HEK293 (cell line): Measurements from ENCODE around the gene ACADSB.

ENCODE experiments used
- HOXD13 ChIP-seq: sonication (generic); formaldehyde crosslinking; IDR thresholded peaks from 2 replicates; pipeline ENCODE4 v1.8.0; 2022; ENCODE audit warnings: missing genetic modification reagents, borderline replicate concordance
- IKZF3 ChIP-seq: fragments of 450-650 bp; IDR thresholded peaks from 2 replicates; pipeline ENCODE4 v1.5.0; 2018; ENCODE audit warnings: missing biosample characterization, mild to moderate bottlenecking, missing genetic modification characterization, moderate library complexity
- KLF1 ChIP-seq: fragments of 450-650 bp; formaldehyde crosslinking; IDR thresholded peaks from 2 replicates; pipeline ENCODE4 v1.5.1; 2016; ENCODE audit warnings: missing biosample characterization, missing genetic modification characterization
- KLF8 ChIP-seq: fragments of 450-650 bp; formaldehyde crosslinking; IDR thresholded peaks from 2 replicates; pipeline ENCODE4 v1.5.1; 2016; ENCODE audit warnings: missing biosample characterization, missing genetic modification characterization
- OVOL3 ChIP-seq: fragments of 450-650 bp; formaldehyde crosslinking; IDR thresholded peaks from 2 replicates; pipeline ENCODE4 v1.5.1; 2016; ENCODE audit warnings: missing biosample characterization, missing genetic modification characterization
- TCF7L2 ChIP-seq: IDR thresholded peaks from 2 replicates; pipeline ENCODE4 v1.6.1; 2011; ENCODE audit warnings: low read depth, mild to moderate bottlenecking, inconsistent platforms, low read length, moderate library complexity, borderline replicate concordance
- ZNF157 ChIP-seq: fragments of 450-650 bp; formaldehyde crosslinking; IDR thresholded peaks from 2 replicates; pipeline ENCODE4 v1.5.1; 2016; ENCODE audit warnings: missing biosample characterization, missing genetic modification characterization
- ZNF169 ChIP-seq: fragments of 450-650 bp; formaldehyde crosslinking; IDR thresholded peaks from 2 replicates; pipeline ENCODE4 v1.5.1; 2016; ENCODE audit warnings: missing biosample characterization, missing genetic modification characterization
- ZNF211 ChIP-seq: fragments of 450-650 bp; formaldehyde crosslinking; IDR thresholded peaks from 2 replicates; pipeline ENCODE4 v1.5.1; 2016; ENCODE audit warnings: low read depth, missing biosample characterization, missing genetic modification characterization
- ZNF239 ChIP-seq: fragments of 450-650 bp; formaldehyde crosslinking; IDR thresholded peaks from 2 replicates; pipeline ENCODE4 v1.5.1; 2016; ENCODE audit warnings: missing biosample characterization, missing genetic modification characterization
- ZNF274 ChIP-seq, 2 experiments: fragments of 200-500 bp in 1 of 2; fragments of 450-650 bp in 1 of 2; sonication (Bioruptor generic) in 1 of 2; formaldehyde crosslinking in 1 of 2; IDR thresholded peaks; 2 replicates each; pipeline versions ENCODE4 v1.5.1 to v1.6.1; 2014 to 2016; ENCODE audit warnings: borderline replicate concordance in 1 of 2, inconsistent platforms in 1 of 2, low read length in 1 of 2, missing biosample characterization in 1 of 2, missing genetic modification characterization in 1 of 2
- ZNF324 ChIP-seq: fragments of 450-650 bp; formaldehyde crosslinking; IDR thresholded peaks from 2 replicates; pipeline ENCODE4 v1.5.1; 2016; ENCODE audit warnings: missing biosample characterization, missing genetic modification characterization
- ZNF549 ChIP-seq: fragments of 450-650 bp; IDR thresholded peaks from 2 replicates; pipeline ENCODE4 v1.5.1; 2018; ENCODE audit warnings: missing biosample characterization, missing genetic modification characterization, mild to moderate bottlenecking, inconsistent platforms, moderate library complexity
- ZNF555 ChIP-seq: fragments of 450-650 bp; formaldehyde crosslinking; conservative IDR thresholded peaks from 2 replicates; pipeline ENCODE4 v1.5.1; 2017; ENCODE audit warnings: missing biosample characterization, mild to moderate bottlenecking, missing genetic modification characterization, inconsistent platforms
- ZNF600 ChIP-seq: fragments of 450-650 bp; formaldehyde crosslinking; IDR thresholded peaks from 2 replicates; pipeline ENCODE4 v1.5.1; 2016; ENCODE audit warnings: missing biosample characterization, missing genetic modification characterization
- ZNF623 ChIP-seq: fragments of 450-650 bp; formaldehyde crosslinking; IDR thresholded peaks from 2 replicates; pipeline ENCODE4 v1.5.1; 2016; ENCODE audit warnings: missing biosample characterization, missing genetic modification characterization
- ZNF658 ChIP-seq: fragments of 450-650 bp; formaldehyde crosslinking; IDR thresholded peaks from 2 replicates; pipeline ENCODE4; 2016; ENCODE audit warnings: missing biosample characterization, missing genetic modification characterization
- ZNF664 ChIP-seq: fragments of 450-650 bp; formaldehyde crosslinking; IDR thresholded peaks from 2 replicates; pipeline ENCODE4 v1.5.1; 2016; ENCODE audit warnings: missing biosample characterization, missing genetic modification characterization
- ZNF670 ChIP-seq: fragments of 450-650 bp; formaldehyde crosslinking; IDR thresholded peaks from 2 replicates; pipeline ENCODE4 v1.5.1; 2016; ENCODE audit warnings: missing biosample characterization, missing genetic modification characterization, low read depth
- ZNF701 ChIP-seq: fragments of 450-650 bp; formaldehyde crosslinking; IDR thresholded peaks from 2 replicates; pipeline ENCODE4 v1.5.1; 2016; ENCODE audit warnings: missing biosample characterization, missing genetic modification characterization
- ZNF747 ChIP-seq: fragments of 450-650 bp; formaldehyde crosslinking; IDR thresholded peaks from 2 replicates; pipeline ENCODE4 v1.5.1; 2016; ENCODE audit warnings: missing biosample characterization, missing genetic modification characterization
- ZNF768 ChIP-seq: fragments of 450-650 bp; formaldehyde crosslinking; IDR thresholded peaks from 2 replicates; pipeline ENCODE4 v1.5.1; 2018; ENCODE audit warnings: missing biosample characterization, mild to moderate bottlenecking, missing genetic modification characterization
- ZNF776 ChIP-seq: fragments of 450-650 bp; formaldehyde crosslinking; IDR thresholded peaks from 2 replicates; pipeline ENCODE4 v1.5.0; 2017; ENCODE audit warnings: missing biosample characterization, missing genetic modification characterization, borderline replicate concordance
- ZNF777 ChIP-seq: fragments of 450-650 bp; formaldehyde crosslinking; IDR thresholded peaks from 2 replicates; pipeline ENCODE4 v1.5.1; 2017; ENCODE audit warnings: missing biosample characterization, missing genetic modification characterization, borderline replicate concordance
- ZNF830 ChIP-seq: fragments of 450-650 bp; IDR thresholded peaks from 2 replicates; pipeline ENCODE4 v1.5.0; 2018; ENCODE audit warnings: missing biosample characterization, missing genetic modification characterization, low read depth, mild to moderate bottlenecking, moderate library complexity
- ZSCAN16 ChIP-seq: fragments of 450-650 bp; formaldehyde crosslinking; IDR thresholded peaks from 2 replicates; pipeline ENCODE4 v1.5.1; 2016; ENCODE audit warnings: missing biosample characterization, missing genetic modification characterization
- TF ChIP-seq, protein P1 (sequence below): fragments of 450-650 bp; formaldehyde crosslinking; conservative IDR thresholded peaks from 2 replicates; pipeline ENCODE4 v1.5.1; 2016; ENCODE audit warnings: low read depth, missing biosample characterization, missing genetic modification characterization
- TF ChIP-seq, protein P2 (sequence below): fragments of 450-650 bp; formaldehyde crosslinking; IDR thresholded peaks from 2 replicates; pipeline ENCODE4 v1.5.1; 2016; ENCODE audit warnings: missing biosample characterization, missing genetic modification characterization
- TF ChIP-seq, protein P3 (sequence below): fragments of 450-650 bp; formaldehyde crosslinking; IDR thresholded peaks from 2 replicates; pipeline ENCODE4 v1.5.1; 2016; ENCODE audit warnings: missing biosample characterization, missing genetic modification characterization
- TF ChIP-seq, protein P4 (sequence below): fragments of 450-650 bp; formaldehyde crosslinking; IDR thresholded peaks from 2 replicates; pipeline ENCODE4 v1.5.1; 2016; ENCODE audit warnings: missing biosample characterization, missing genetic modification characterization

The ACADSB gene

DNA sequence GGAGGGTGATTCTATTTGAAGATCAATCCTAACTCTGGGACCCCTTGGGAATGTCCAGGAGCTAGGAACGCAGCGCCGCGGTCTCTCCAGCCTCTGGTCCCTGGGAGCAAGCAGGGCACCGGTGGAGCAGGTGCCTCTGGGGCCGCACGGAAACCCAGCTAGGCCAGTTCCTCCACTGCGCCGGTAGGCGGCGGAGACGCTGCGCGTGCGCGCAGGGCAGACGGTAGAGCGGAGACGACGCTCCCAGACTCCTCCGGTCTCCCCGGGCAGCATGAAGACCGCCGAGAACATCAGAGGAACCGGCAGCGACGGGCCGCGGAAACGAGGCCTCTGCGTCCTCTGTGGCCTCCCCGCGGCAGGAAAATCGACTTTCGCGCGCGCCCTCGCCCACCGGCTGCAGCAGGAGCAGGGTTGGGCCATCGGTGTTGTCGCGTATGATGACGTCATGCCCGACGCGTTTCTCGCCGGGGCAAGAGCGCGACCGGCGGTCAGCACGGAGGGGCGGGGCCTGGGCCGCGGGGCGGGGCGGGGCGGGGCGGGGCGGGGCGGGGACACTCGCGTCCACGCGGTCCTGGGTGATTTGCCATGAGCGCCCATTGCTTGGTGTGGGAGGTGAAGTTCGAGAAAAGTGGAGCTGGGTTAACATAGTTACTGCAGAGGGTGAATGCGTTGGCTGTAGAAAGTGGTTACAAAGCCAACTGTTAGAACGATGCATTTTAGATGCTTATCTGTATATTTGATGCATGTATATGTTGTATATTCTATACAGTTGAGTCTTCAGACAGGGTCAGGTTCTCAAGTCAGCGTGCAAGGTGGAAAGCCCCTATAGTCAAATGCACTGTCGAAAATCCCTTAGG, 28.4 kb upstream of the ACADSB start, which contains the start of gene PSTK (continued):
- TF ChIP-seq ZNF274 (IDR thresholded peaks at IDR 0.05; ENCODE audit: low read length) = no peak
- no peak for TF ChIP-seq ZNF274 (tag by site-specific recombination; IDR thresholded peaks at IDR 0.05; ENCODE audit: borderline replicate concordance)
- TF ChIP-seq, protein P1, sequence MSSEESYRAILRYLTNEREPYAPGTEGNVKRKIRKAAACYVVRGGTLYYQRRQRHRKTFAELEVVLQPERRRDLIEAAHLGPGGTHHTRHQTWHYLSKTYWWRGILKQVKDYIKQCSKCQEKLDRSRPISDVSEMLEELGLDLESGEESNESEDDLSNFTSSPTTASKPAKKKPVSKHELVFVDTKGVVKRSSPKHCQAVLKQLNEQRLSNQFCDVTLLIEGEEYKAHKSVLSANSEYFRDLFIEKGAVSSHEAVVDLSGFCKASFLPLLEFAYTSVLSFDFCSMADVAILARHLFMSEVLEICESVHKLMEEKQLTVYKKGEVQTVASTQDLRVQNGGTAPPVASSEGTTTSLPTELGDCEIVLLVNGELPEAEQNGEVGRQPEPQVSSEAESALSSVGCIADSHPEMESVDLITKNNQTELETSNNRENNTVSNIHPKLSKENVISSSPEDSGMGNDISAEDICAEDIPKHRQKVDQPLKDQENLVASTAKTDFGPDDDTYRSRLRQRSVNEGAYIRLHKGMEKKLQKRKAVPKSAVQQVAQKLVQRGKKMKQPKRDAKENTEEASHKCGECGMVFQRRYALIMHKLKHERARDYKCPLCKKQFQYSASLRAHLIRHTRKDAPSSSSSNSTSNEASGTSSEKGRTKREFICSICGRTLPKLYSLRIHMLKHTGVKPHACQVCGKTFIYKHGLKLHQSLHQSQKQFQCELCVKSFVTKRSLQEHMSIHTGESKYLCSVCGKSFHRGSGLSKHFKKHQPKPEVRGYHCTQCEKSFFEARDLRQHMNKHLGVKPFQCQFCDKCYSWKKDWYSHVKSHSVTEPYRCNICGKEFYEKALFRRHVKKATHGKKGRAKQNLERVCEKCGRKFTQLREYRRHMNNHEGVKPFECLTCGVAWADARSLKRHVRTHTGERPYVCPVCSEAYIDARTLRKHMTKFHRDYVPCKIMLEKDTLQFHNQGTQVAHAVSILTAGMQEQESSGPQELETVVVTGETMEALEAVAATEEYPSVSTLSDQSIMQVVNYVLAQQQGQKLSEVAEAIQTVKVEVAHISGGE = peak; percentile 29; the same call in 1 of the 2 replicates
- TF ChIP-seq ZNF157 (tag by site-specific recombination) = no peak
- TF ChIP-seq ZNF658 = no peak
- no peak for TF ChIP-seq ZNF664 (tag by site-specific recombination)
- no peak for TF ChIP-seq ZNF169 (tag by site-specific recombination)
- no peak for TF ChIP-seq ZNF768 (tag by site-specific recombination)
- no peak for TF ChIP-seq ZNF555 (tag by site-specific recombination)
- TF ChIP-seq ZNF747 (tag by site-specific recombination) = no peak
- TF ChIP-seq, protein P2, sequence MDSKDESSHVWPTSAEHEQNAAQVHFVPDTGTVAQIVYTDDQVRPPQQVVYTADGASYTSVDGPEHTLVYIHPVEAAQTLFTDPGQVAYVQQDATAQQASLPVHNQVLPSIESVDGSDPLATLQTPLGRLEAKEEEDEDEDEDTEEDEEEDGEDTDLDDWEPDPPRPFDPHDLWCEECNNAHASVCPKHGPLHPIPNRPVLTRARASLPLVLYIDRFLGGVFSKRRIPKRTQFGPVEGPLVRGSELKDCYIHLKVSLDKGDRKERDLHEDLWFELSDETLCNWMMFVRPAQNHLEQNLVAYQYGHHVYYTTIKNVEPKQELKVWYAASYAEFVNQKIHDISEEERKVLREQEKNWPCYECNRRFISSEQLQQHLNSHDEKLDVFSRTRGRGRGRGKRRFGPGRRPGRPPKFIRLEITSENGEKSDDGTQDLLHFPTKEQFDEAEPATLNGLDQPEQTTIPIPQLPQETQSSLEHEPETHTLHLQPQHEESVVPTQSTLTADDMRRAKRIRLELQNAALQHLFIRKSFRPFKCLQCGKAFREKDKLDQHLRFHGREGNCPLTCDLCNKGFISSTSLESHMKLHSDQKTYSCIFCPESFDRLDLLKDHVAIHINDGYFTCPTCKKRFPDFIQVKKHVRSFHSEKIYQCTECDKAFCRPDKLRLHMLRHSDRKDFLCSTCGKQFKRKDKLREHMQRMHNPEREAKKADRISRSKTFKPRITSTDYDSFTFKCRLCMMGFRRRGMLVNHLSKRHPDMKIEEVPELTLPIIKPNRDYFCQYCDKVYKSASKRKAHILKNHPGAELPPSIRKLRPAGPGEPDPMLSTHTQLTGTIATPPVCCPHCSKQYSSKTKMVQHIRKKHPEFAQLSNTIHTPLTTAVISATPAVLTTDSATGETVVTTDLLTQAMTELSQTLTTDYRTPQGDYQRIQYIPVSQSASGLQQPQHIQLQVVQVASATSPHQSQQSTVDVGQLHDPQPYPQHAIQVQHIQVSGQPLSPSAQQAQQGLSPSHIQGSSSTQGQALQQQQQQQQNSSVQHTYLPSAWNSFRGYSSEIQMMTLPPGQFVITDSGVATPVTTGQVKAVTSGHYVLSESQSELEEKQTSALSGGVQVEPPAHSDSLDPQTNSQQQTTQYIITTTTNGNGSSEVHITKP (tag by site-specific recombination) = peak; percentile 46; the same call in 1 of the 2 replicates
- TF ChIP-seq ZNF211 = no peak
- TF ChIP-seq ZNF549 = no peak
- no peak for TF ChIP-seq ZNF776 (tag by site-specific recombination)
- TF ChIP-seq KLF1 (tag by site-specific recombination) = peak; percentile 63
- no peak for TF ChIP-seq ZNF239
- no peak for TF ChIP-seq ZNF701 (tag by site-specific recombination)
- TF ChIP-seq HOXD13 (CRISPR knock-in tag) = no peak
- peak; percentile 78 for TF ChIP-seq ZNF600
- peak; percentile 90; the same call in 1 of the 2 replicates for TF ChIP-seq KLF8 (tag by site-specific recombination)
- no peak for TF ChIP-seq IKZF3
- TF ChIP-seq TCF7L2 = no peak
- TF ChIP-seq ZNF324 (tag by site-specific recombination) = peak; percentile 88
- TF ChIP-seq OVOL3 (tag by site-specific recombination) = peak; percentile 42; the same call in 1 of the 2 replicates
- peak; percentile 66; the same call in 1 of the 2 replicates for TF ChIP-seq ZNF777
- TF ChIP-seq ZNF623 (tag by site-specific recombination) = no peak
- TF ChIP-seq, protein P3, sequence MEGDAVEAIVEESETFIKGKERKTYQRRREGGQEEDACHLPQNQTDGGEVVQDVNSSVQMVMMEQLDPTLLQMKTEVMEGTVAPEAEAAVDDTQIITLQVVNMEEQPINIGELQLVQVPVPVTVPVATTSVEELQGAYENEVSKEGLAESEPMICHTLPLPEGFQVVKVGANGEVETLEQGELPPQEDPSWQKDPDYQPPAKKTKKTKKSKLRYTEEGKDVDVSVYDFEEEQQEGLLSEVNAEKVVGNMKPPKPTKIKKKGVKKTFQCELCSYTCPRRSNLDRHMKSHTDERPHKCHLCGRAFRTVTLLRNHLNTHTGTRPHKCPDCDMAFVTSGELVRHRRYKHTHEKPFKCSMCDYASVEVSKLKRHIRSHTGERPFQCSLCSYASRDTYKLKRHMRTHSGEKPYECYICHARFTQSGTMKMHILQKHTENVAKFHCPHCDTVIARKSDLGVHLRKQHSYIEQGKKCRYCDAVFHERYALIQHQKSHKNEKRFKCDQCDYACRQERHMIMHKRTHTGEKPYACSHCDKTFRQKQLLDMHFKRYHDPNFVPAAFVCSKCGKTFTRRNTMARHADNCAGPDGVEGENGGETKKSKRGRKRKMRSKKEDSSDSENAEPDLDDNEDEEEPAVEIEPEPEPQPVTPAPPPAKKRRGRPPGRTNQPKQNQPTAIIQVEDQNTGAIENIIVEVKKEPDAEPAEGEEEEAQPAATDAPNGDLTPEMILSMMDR (tag by site-specific recombination) = peak; percentile 96
- TF ChIP-seq, protein P4, sequence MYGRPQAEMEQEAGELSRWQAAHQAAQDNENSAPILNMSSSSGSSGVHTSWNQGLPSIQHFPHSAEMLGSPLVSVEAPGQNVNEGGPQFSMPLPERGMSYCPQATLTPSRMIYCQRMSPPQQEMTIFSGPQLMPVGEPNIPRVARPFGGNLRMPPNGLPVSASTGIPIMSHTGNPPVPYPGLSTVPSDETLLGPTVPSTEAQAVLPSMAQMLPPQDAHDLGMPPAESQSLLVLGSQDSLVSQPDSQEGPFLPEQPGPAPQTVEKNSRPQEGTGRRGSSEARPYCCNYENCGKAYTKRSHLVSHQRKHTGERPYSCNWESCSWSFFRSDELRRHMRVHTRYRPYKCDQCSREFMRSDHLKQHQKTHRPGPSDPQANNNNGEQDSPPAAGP (tag by site-specific recombination) = peak; percentile 93
- no peak for TF ChIP-seq ZSCAN16
- TF ChIP-seq ZNF830 (tag by site-specific recombination) = no peak
- TF ChIP-seq ZNF670 (tag by site-specific recombination) = no peak
